HepG2 (cell line): ENCODE measurements around the gene PPP1R16B. TPM values are rescaled to one million over a fixed set of nuclear protein-coding genes. Genes with fewer than 3 reads are reported as not detected.

ENCODE experiments used
- BRCA1 ChIP-seq: sonication (generic); formaldehyde crosslinking; IDR thresholded peaks from 2 replicates; pipeline ENCODE4 v1.4.0; 2020; ENCODE audit warnings: missing genetic modification reagents
- CENPX ChIP-seq: sonication (generic); formaldehyde crosslinking; IDR thresholded peaks from 2 replicates; pipeline ENCODE4 v1.9.0; 2021; ENCODE audit warnings: mild to moderate bottlenecking, missing genetic modification reagents, moderate library complexity
- EP300 ChIP-seq, 3 experiments: sonication (generic) in 1 of 3; formaldehyde crosslinking in 1 of 3; IDR thresholded peaks; 2 replicates each; pipeline versions ENCODE4 v1.5.1 to v1.6.1; 2011 to 2020; ENCODE audit warnings: low read depth in 2 of 3, low read length in 2 of 3, borderline replicate concordance in 1 of 3, improper control_type of control experiment in 1 of 3, mild to moderate bottlenecking in 1 of 3, missing genetic modification reagents in 1 of 3, moderate library complexity in 1 of 3
- HNRNPUL1 ChIP-seq: fragments of 200-400 bp; formaldehyde crosslinking; IDR thresholded peaks from 2 replicates; pipeline ENCODE4 v1.6.1; 2017; ENCODE audit warnings: low read depth, mild to moderate bottlenecking, low read length, moderate library complexity
- NAIF1 ChIP-seq: sonication (generic); formaldehyde crosslinking; IDR thresholded peaks from 2 replicates; pipeline ENCODE4 v1.5.0; 2020; ENCODE audit warnings: mild to moderate bottlenecking, missing genetic modification reagents, borderline replicate concordance
- NPAS2 ChIP-seq: sonication (generic); formaldehyde crosslinking; IDR thresholded peaks from 2 replicates; pipeline ENCODE4 v1.8.0; 2022; ENCODE audit warnings: mild to moderate bottlenecking, missing genetic modification reagents, borderline replicate concordance
- NR1H2 ChIP-seq: sonication (generic); formaldehyde crosslinking; IDR thresholded peaks from 2 replicates; pipeline ENCODE4 v1.8.1; 2022; ENCODE audit warnings: low read depth, missing genetic modification reagents, borderline replicate concordance
- RAD51 ChIP-seq: fragments of 450-650 bp; IDR thresholded peaks from 2 replicates; pipeline ENCODE4 v1.6.1; 2016; ENCODE audit warnings: borderline replicate concordance
- SNAPC5 ChIP-seq: sonication (generic); formaldehyde crosslinking; IDR thresholded peaks from 2 replicates; pipeline ENCODE4 v1.8.1; 2023; ENCODE audit warnings: mild to moderate bottlenecking, missing genetic modification reagents, borderline replicate concordance
- STAG1 ChIP-seq: sonication (generic); formaldehyde crosslinking; IDR thresholded peaks from 2 replicates; pipeline ENCODE4 v1.4.0; 2020; ENCODE audit warnings: missing genetic modification reagents
- TEAD2 ChIP-seq: sonication (generic); formaldehyde crosslinking; IDR thresholded peaks from 2 replicates; pipeline ENCODE4 v1.9.0; 2021; ENCODE audit warnings: missing genetic modification reagents
- WIZ ChIP-seq: sonication (generic); formaldehyde crosslinking; IDR thresholded peaks from 2 replicates; pipeline ENCODE4 v1.5.1; 2020; ENCODE audit warnings: mild to moderate bottlenecking, missing genetic modification reagents
- ZBTB38 ChIP-seq: sonication (generic); formaldehyde crosslinking; IDR thresholded peaks from 2 replicates; pipeline ENCODE4 v1.5.1; 2020; ENCODE audit warnings: mild to moderate bottlenecking, missing genetic modification reagents
- ZBTB44 ChIP-seq: sonication (generic); formaldehyde crosslinking; IDR thresholded peaks from 2 replicates; pipeline ENCODE4 v1.4.0; 2020; ENCODE audit warnings: missing genetic modification reagents
- ZFP36L1 ChIP-seq: sonication (generic); formaldehyde crosslinking; IDR thresholded peaks from 2 replicates; pipeline ENCODE4 v1.8.0; 2022; ENCODE audit warnings: mild to moderate bottlenecking, missing genetic modification reagents, moderate library complexity
- ZKSCAN5 ChIP-seq: sonication (generic); formaldehyde crosslinking; IDR thresholded peaks from 2 replicates; pipeline ENCODE4 v1.5.1; 2020; ENCODE audit warnings: mild to moderate bottlenecking, missing genetic modification reagents
- ZNF367 ChIP-seq: sonication (generic); formaldehyde crosslinking; IDR thresholded peaks from 2 replicates; pipeline ENCODE4 v1.4.0; 2020; ENCODE audit warnings: missing genetic modification reagents, borderline replicate concordance
- ZNF382 ChIP-seq: sonication (generic); formaldehyde crosslinking; IDR thresholded peaks from 2 replicates; pipeline ENCODE4 v1.5.0; 2020; ENCODE audit warnings: missing genetic modification reagents, mild to moderate bottlenecking, borderline replicate concordance
- ZNF543 ChIP-seq: sonication (generic); formaldehyde crosslinking; IDR thresholded peaks from 2 replicates; pipeline ENCODE4 v1.4.0; 2020; ENCODE audit warnings: mild to moderate bottlenecking, missing genetic modification reagents
- ZNF615 ChIP-seq: sonication (generic); formaldehyde crosslinking; IDR thresholded peaks from 2 replicates; pipeline ENCODE4 v1.5.0; 2020; ENCODE audit warnings: mild to moderate bottlenecking, missing genetic modification reagents, borderline replicate concordance
- ZNF644 ChIP-seq: IDR thresholded peaks from 2 replicates; pipeline ENCODE4 v1.6.1; 2016; ENCODE audit warnings: low read depth
- ZNF770 ChIP-seq: sonication (generic); formaldehyde crosslinking; IDR thresholded peaks from 2 replicates; pipeline ENCODE4 v1.5.0; 2020; ENCODE audit warnings: mild to moderate bottlenecking, missing genetic modification reagents
- ZNF800 ChIP-seq: sonication (generic); formaldehyde crosslinking; IDR thresholded peaks from 2 replicates; pipeline ENCODE4 v1.4.0; 2020; ENCODE audit warnings: missing genetic modification reagents
- ZNF839 ChIP-seq: sonication (generic); formaldehyde crosslinking; IDR thresholded peaks from 2 replicates; pipeline ENCODE4 v1.4.0; 2020; ENCODE audit warnings: missing genetic modification reagents, mild to moderate bottlenecking, borderline replicate concordance
- polyA plus RNA-seq, 8 experiments: library from polyadenylated mRNA; depleted of rRNA in 3 of 8; stranded (reverse) in 7 of 8; unstranded in 1 of 8; fragments of >200 nt; fragmentation: Illumina TruSeq in 4 of 8; extraction: Trizol in 4 of 8; gene quantifications; 2 replicates each; pipeline versions ENCODE4 v1.2.1 to v1.2.3, GENCODE V29; 2011 to 2016; ENCODE audit warnings: low read depth in 4 of 8, missing spikeins in 1 of 8, mixed read lengths in 1 of 8; ENCODE audit not compliant: insufficient read depth in 1 of 8
- total RNA-seq, 5 experiments: library from RNA; depleted of rRNA; stranded (reverse); fragments of >200 nt; fragmentation: Illumina TruSeq; extraction: Trizol; gene quantifications; 2 replicates each; pipeline ENCODE4 v1.2.3, GENCODE V29; 2016; ENCODE audit warnings: low read depth in 1 of 5

PPP1R16B gene
- total and polyA plus RNA-seq, 2 of the 13 experiments (the other 11 are each of a cell fraction or from before 2014, with no cell fraction given): 0.02 to 0.11 TPM

DNA sequence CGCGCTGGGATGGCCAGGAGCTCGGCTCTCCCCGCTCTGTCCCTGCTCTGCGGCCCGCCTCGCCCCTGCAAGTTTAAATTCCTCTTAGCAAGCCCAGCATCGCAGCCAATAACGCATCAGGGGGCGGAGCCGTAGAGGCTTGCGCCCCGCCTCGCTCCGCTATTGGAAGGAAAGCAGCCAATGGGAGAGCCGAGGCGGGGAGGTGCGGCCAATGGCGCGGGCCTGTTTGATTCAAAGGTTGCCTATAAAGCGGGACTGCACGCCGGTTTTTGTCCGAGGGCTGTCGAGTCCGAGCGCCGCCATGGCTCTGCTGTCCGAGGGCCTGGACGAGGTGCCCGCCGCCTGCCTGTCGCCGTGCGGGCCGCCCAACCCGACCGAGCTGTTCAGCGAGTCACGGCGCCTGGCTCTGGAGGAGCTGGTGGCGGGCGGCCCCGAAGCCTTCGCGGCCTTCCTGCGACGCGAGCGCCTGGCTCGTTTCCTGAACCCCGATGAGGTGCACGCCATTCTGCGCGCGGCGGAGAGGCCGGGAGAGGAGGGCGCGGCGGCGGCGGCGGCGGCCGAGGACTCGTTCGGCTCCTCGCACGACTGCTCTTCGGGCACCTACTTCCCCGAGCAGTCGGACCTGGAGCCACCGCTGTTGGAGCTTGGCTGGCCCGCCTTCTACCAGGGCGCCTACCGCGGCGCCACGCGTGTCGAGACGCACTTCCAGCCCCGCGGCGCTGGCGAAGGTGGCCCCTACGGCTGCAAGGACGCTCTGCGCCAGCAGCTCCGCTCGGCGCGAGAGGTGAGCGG is 120.8 kb downstream of the PPP1R16B start, which contains the start of gene FAM83D (continued):
- peak; percentile 47; the same call in 1 of the 2 replicates for TF ChIP-seq ZNF770 (CRISPR knock-in tag)
- no peak; the same call in 1 of the 2 replicates for TF ChIP-seq NAIF1 (CRISPR knock-in tag)
- peak; percentile 92 for TF ChIP-seq ZFP36L1 (CRISPR knock-in tag)
- TF ChIP-seq ZBTB44: peak; percentile 31
- TF ChIP-seq CENPX (CRISPR knock-in tag): no peak
- TF ChIP-seq TEAD2: no peak; the same call in 1 of the 2 replicates
- peak; percentile 77 for TF ChIP-seq HNRNPUL1
- TF ChIP-seq ZKSCAN5 (CRISPR knock-in tag): 0 out of 2 replicates have a peak, but pooled peaks have one; percentile 12
- TF ChIP-seq WIZ (CRISPR knock-in tag): peak; percentile 61; the same call in 1 of the 2 replicates
- peak; percentile 87 for TF ChIP-seq NR1H2 (CRISPR knock-in tag)
- TF ChIP-seq ZNF615: no peak
- peak; percentile 37; the same call in 1 of the 2 replicates for TF ChIP-seq ZNF543 (CRISPR knock-in tag)
- TF ChIP-seq ZNF800 (CRISPR knock-in tag): peak; percentile 95
- TF ChIP-seq EP300 (IDR thresholded peaks at IDR 0.05; ENCODE audit: low read depth in 2 of 2, low read length in 2 of 2): peak in 1 of 2 experiments; percentile 40; a peak in 2 of 4 replicates
- no peak for TF ChIP-seq EP300 (CRISPR knock-in tag; IDR thresholded peaks at IDR 0.05; ENCODE audit: borderline replicate concordance)
- TF ChIP-seq SNAPC5: peak; percentile 96
- no peak for TF ChIP-seq ZNF382 (CRISPR knock-in tag)
- TF ChIP-seq ZNF839 (CRISPR knock-in tag): peak; percentile 97
- TF ChIP-seq STAG1 (CRISPR knock-in tag): no peak; the same call in 1 of the 2 replicates
- TF ChIP-seq BRCA1 (CRISPR knock-in tag): peak; percentile 81; the same call in 1 of the 2 replicates
- TF ChIP-seq RAD51: no peak
- TF ChIP-seq ZNF644 (CRISPR knock-in tag): 0 out of 2 replicates have a peak, but pooled peaks have one; percentile 0
- TF ChIP-seq NPAS2 (CRISPR knock-in tag): no peak
- TF ChIP-seq ZNF367 (CRISPR knock-in tag): no peak; the same call in 1 of the 2 replicates
- peak; percentile 93 for TF ChIP-seq ZBTB38 (CRISPR knock-in tag)
